NCI-H2227 (cell line): ENCODE data around the gene CREB3L2.

Source experiments
- DNase-seq: peaks from one replicate; lab custom pipeline; 2025; ENCODE audit not compliant: unreplicated experiment; lab: John Stamatoyannopoulos, UW

CREB3L2 gene

GRCh38 chr7:137878333-137878961 is 123.4 kb downstream of the CREB3L2 start:
- peak; percentile 68 for DNase-seq

- DNase-seq, result peak; percentile 27
Observed at GRCh38 chr7:137877027-137877675, 124.7 kb downstream of the CREB3L2 start.

- DNase-seq, result no peak
Observed at GRCh38 chr7:137875746-137876145, 126.1 kb downstream of the CREB3L2 start.

- DNase-seq, result peak; percentile 66
Observed at GRCh38 chr7:137873979-137874777, 127.7 kb downstream of the CREB3L2 start.

- no peak for DNase-seq
Observed at GRCh38 chr7:137873524-137873923, 128.4 kb downstream of the CREB3L2 start.

- no peak for DNase-seq
Observed at GRCh38 chr7:137871170-137871915, 130.5 kb downstream of the CREB3L2 start.

- no peak for DNase-seq
Observed at GRCh38 chr7:137870684-137871083, 131.2 kb downstream of the CREB3L2 start.

- DNase-seq, result no peak
Observed at GRCh38 chr7:137870078-137870477, 131.8 kb downstream of the CREB3L2 start.

GRCh38 chr7:137869260-137869659 is 132.6 kb downstream of the CREB3L2 start:
- no peak for DNase-seq

GRCh38 chr7:137867289-137867688 is 134.6 kb downstream of the CREB3L2 start:
- DNase-seq, result no peak

- DNase-seq, result no peak
Observed at GRCh38 chr7:137865764-137866163, 136.1 kb downstream of the CREB3L2 start.

- no peak for DNase-seq
Observed at GRCh38 chr7:137862964-137863363, 138.9 kb downstream of the CREB3L2 start.

- DNase-seq, result no peak
Observed at GRCh38 chr7:137862358-137862757, 139.5 kb downstream of the CREB3L2 start.

- no peak for DNase-seq
Observed at GRCh38 chr7:137860542-137860941, 141.3 kb downstream of the CREB3L2 start.

- no peak for DNase-seq
Observed at GRCh38 chr7:137853053-137853452, 148.8 kb downstream of the CREB3L2 start.

GRCh38 chr7:137852108-137852507 is 149.8 kb downstream of the CREB3L2 start:
- DNase-seq, result no peak

- DNase-seq, result no peak
Observed at GRCh38 chr7:137850972-137851945, 150.6 kb downstream of the CREB3L2 start.

- DNase-seq, result no peak
Observed at GRCh38 chr7:137850571-137850970, 151.3 kb downstream of the CREB3L2 start.

GRCh38 chr7:137848095-137848494 is 153.8 kb downstream of the CREB3L2 start:
- no peak for DNase-seq

GRCh38 chr7:137847568-137848050 is 154.3 kb downstream of the CREB3L2 start:
- peak; percentile 65 for DNase-seq
